BE2C (cell line): ENCODE results near the gene HCRTR1.

Experiments used
- DNase-seq: peaks from one replicate; pipeline ENCODE4 v3.0.0-alpha.2; 2020
- H3K27me3 ChIP-seq: fragments of 250-450 bp; sonication (Bioruptor Pico); 2 replicates; pipeline ENCODE4 v1.5.1; 2020; ENCODE audit warnings: mild to moderate bottlenecking
- H3K36me3 ChIP-seq: fragments of 250-450 bp; sonication (Bioruptor Pico); 2 replicates; pipeline ENCODE4 v1.5.1; 2020; ENCODE audit warnings: mild to moderate bottlenecking
- H3K4me1 ChIP-seq: fragments of 250-450 bp; sonication (Bioruptor Pico); 2 replicates; pipeline ENCODE4 v1.5.1; 2020
- H3K4me3 ChIP-seq: 2 replicates; pipeline ENCODE4 v1.5.1; 2011; ENCODE audit warnings: low read depth, low read length
- H3K9me3 ChIP-seq: fragments of 250-450 bp; sonication (Bioruptor Pico); 2 replicates; pipeline ENCODE4 v1.5.1; 2020
- TF ChIP-seq, protein P1 (sequence below): IDR thresholded peaks from 2 replicates; pipeline ENCODE4 v1.5.1; 2012; ENCODE audit warnings: mild to moderate bottlenecking, low read depth, low read length

HCRTR1 gene

GRCh38 chr1:31659889-31660288 lies 42.4 kb downstream of the HCRTR1 start:
- Histone ChIP-seq H3K4me3 (no peak overlapping the region), H3K9me3 (no peaks in the 10 kb centered on the region), H3K4me1 (no peaks in the 10 kb centered on the region), H3K27me3 (no peaks in the 10 kb centered on the region), H3K36me3 (no peaks in the 10 kb centered on the region)
- TF ChIP-seq, protein P1, sequence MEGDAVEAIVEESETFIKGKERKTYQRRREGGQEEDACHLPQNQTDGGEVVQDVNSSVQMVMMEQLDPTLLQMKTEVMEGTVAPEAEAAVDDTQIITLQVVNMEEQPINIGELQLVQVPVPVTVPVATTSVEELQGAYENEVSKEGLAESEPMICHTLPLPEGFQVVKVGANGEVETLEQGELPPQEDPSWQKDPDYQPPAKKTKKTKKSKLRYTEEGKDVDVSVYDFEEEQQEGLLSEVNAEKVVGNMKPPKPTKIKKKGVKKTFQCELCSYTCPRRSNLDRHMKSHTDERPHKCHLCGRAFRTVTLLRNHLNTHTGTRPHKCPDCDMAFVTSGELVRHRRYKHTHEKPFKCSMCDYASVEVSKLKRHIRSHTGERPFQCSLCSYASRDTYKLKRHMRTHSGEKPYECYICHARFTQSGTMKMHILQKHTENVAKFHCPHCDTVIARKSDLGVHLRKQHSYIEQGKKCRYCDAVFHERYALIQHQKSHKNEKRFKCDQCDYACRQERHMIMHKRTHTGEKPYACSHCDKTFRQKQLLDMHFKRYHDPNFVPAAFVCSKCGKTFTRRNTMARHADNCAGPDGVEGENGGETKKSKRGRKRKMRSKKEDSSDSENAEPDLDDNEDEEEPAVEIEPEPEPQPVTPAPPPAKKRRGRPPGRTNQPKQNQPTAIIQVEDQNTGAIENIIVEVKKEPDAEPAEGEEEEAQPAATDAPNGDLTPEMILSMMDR: no peak
- DNase-seq: no peak

GRCh38 chr1:31660871-31661455 lies 43.5 kb downstream of the HCRTR1 start:
- TF ChIP-seq, protein P1: no peak
- DNase-seq: no peak
- Histone ChIP-seq H3K4me1 (no peaks in the 10 kb centered on the region), H3K4me3 (no peak overlapping the region), H3K36me3 (no peaks in the 10 kb centered on the region), H3K9me3 (no peaks in the 10 kb centered on the region), H3K27me3 (no peaks in the 10 kb centered on the region)

DNA sequence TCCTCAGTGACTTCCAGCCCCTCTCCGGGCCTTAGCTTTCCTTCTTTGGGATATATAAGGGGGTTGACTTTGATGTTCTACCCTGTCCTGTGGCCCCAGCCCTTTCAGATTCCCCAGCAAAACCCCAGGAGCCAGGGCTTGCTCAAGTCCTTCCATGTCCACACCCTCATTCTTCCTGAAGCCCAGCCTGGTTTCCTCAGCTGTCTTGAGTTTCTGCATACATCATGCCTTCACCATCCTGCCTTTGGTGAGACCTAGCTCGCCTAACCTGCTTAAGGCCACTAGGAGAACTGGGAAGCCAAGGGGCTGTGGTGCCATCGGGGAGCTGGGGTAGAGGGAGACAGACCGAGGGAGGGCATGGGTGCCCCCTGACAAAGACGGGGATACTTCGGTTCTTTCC lies 44.4 kb downstream of the HCRTR1 start:
- H3K27me3 ChIP-seq: no peaks in the 10 kb centered on the region
- no peak for DNase-seq
- TF ChIP-seq, protein P1: no peak
- H3K4me1 ChIP-seq: no peaks in the 10 kb centered on the region
- no peaks in the 10 kb centered on the region for H3K36me3 ChIP-seq
- no peak overlapping the region for H3K4me3 ChIP-seq
- H3K9me3 ChIP-seq: no peaks in the 10 kb centered on the region

- TF ChIP-seq, protein P1: no peak
- Histone ChIP-seq H3K36me3 (no peaks in the 10 kb centered on the region), H3K4me3 (no peak overlapping the region), H3K4me1 (no peaks in the 10 kb centered on the region), H3K27me3 (no peaks in the 10 kb centered on the region), H3K9me3 (no peaks in the 10 kb centered on the region)
- no peak for DNase-seq
These were observed 45.0 kb downstream of the HCRTR1 start for GRCh38 chr1:31662463-31662862.

DNA sequence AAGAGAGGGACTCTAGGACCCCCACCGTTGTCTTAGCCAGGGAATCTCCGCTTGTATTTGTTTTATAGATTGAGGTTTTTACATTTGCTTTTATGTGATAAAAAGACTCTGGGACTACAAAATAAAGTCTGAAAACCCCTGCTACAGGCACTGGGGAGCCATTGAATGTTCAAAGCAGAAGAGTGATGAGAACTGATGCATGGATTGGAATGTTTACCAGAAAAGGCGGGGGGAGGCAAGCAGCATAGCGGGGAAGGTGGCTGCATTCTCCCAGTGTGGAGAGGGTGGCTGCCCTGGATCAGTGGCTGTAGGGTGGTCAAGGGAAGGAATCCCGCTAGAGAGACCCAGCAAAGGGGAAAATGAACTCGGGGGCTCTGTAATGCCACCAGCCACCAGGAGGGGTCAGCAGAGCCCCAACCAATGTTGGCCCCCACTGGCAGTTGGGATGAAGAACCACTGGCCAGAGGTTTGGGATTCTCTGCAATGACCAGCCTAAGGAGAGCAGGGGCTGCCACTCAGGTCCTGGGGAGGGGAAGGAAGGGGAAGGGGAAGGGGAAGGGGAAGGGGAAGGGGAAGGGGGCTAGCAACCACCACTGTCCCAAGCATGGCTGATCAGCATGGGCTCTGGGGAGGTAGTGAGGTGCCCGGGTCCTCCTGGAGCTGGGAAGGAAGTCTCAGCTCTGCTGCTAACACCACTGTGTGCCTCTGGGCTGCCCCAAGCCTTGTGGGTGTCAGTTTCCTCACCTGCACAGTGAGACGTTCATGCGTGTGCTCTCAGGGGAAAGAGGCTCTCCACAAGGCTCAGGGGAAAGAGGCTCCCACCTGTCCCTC lies 46.3 kb downstream of the HCRTR1 start:
- no peaks in the 10 kb centered on the region for H3K4me1 ChIP-seq
- peak; percentile 55 for DNase-seq
- no peak overlapping the region for H3K4me3 ChIP-seq
- no peaks in the 10 kb centered on the region for H3K9me3 ChIP-seq
- no peaks in the 10 kb centered on the region for H3K27me3 ChIP-seq
- TF ChIP-seq, protein P1: peak; percentile 77
- no peaks in the 10 kb centered on the region for H3K36me3 ChIP-seq

DNA sequence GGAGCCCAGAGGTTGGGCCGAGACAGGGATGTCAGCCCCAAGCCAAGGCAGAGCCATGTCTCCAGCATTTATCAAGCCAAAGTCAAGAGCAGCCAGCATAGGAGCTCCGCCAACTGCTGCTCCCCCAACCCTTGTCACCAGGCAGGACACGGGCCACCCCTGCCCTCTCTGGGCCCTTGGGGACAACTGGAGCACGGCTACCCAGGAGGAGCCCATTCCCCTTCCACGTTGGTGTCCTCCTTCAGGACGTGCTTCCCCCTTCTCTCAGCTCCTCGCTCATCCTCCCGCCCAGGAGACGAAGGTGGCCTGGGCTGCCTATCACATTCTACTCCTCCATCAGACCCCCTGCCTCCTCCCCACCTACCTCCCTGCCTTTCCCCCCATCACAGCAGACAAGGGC lies 47.0 kb downstream of the HCRTR1 start:
- H3K4me3 ChIP-seq: no peak overlapping the region
- H3K4me1 ChIP-seq: peaks cover 5% of the 10 kb centered on the region; the same call in 1 of the 2 replicates
- TF ChIP-seq, protein P1: no peak
- no peaks in the 10 kb centered on the region for H3K36me3 ChIP-seq
- H3K9me3 ChIP-seq: no peaks in the 10 kb centered on the region
- no peaks in the 10 kb centered on the region for H3K27me3 ChIP-seq
- DNase-seq: no peak
